HepG2 (cell line): Measurements from ENCODE around the gene HCN4. TPM values are rescaled to one million over a fixed set of nuclear protein-coding genes. Genes with fewer than 3 reads are reported as not detected.

ENCODE experiments used
- ATAC-seq: fragments of 200-7000 bp; cut with Tn5 transposase; 3 replicates; pipeline ENCODE4 v1.9.1; 2020; ENCODE audit warnings: mild to moderate bottlenecking, moderate library complexity
- BruUV-seq: library from RNA; stranded (reverse); fragments of 400-500 nt; replicated peaks from 2 replicates; lab custom pipeline; 2021; lab: Mats Ljungman, UMichigan
- CTCF ChIA-PET: fragments of 300-600 bp; formaldehyde crosslinking; extraction: SDS; loops from one replicate; lab custom pipeline; 2021; ENCODE audit warnings: low total read pairs, inconsistent platforms, low intra/inter-chr PET ratio; lab: Yijun Ruan, JAX
- POLR2A ChIA-PET: fragments of 350-600 bp; sonication (Branson Sonifier 250); formaldehyde crosslinking; loops from one replicate; lab custom pipeline; 2020; ENCODE audit warnings: antibody characterized with exemption, inconsistent platforms; lab: Yijun Ruan, JAX
- DNase-seq: peaks from one replicate; pipeline ENCODE4 v3.0.0-alpha.2; 2015; ENCODE audit warnings: low spot score
- FAIRE-seq: peaks from 3 replicates; lab custom pipeline; 2011; peaks lifted over from hg19 to GRCh38; lab: Jason Lieb, UNC
- H2AFZ ChIP-seq: one replicate; pipeline ENCODE4 v1.6.1; 2011; ENCODE audit warnings: low read length, inconsistent platforms
- H3K27ac ChIP-seq: fragments of 300-600 bp; 3 replicates; pipeline ENCODE4 v1.8.0; 2011; ENCODE audit warnings: mixed run types, mild to moderate bottlenecking, mixed read lengths, low read length, inconsistent platforms; ENCODE audit not compliant: insufficient read depth; ENCODE audit errors: extremely low read length
- H3K27me3 ChIP-seq, 2 experiments: fragments of 200-600 bp in 1 of 2; 2 replicates in 1 of 2; 3 replicates in 1 of 2; pipeline versions ENCODE4 v1.6.0 to v1.8.0; 2011; ENCODE audit warnings: low read length in 2 of 2, mild to moderate bottlenecking in 2 of 2, moderate library complexity in 2 of 2, inconsistent platforms in 1 of 2; ENCODE audit not compliant: insufficient read depth in 2 of 2, control insufficient read depth in 1 of 2
- H3K36me3 ChIP-seq, 2 experiments: fragments of 200-600 bp in 1 of 2; replicated peaks in 1 of 2; 2 replicates in 1 of 2; 3 replicates in 1 of 2; pipeline versions ENCODE4 v1.5.1 to v1.8.0; 2011; ENCODE audit warnings: low read length in 2 of 2, inconsistent platforms in 1 of 2; ENCODE audit not compliant: insufficient read depth in 2 of 2, control insufficient read depth in 1 of 2
- H3K4me1 ChIP-seq: 2 replicates; pipeline ENCODE4 v1.5.1; 2012; ENCODE audit warnings: low read length, inconsistent platforms; ENCODE audit not compliant: insufficient read depth
- H3K4me2 ChIP-seq: 2 replicates; pipeline ENCODE4 v1.6.0; 2011; ENCODE audit warnings: low read depth, low read length, inconsistent platforms
- H3K4me3 ChIP-seq, 3 experiments: fragments of 200-600 bp in 1 of 3; sonication (generic), shearing (Covaris generic) in 1 of 3; replicated peaks in 1 of 3; 2 replicates each; pipeline ENCODE4 v1.5.1; 2011 to 2016; ENCODE audit warnings: low read length in 3 of 3, inconsistent platforms in 2 of 3, low read depth in 2 of 3, mild to moderate bottlenecking in 2 of 3, control low read depth in 1 of 3, mixed read lengths in 1 of 3; ENCODE audit not compliant: insufficient read depth in 1 of 3
- H3K79me2 ChIP-seq: one replicate; pipeline ENCODE4 v1.6.1; 2011; ENCODE audit warnings: low read length, inconsistent platforms; ENCODE audit not compliant: insufficient read depth
- H3K9ac ChIP-seq: 2 replicates; pipeline ENCODE4 v1.6.0; 2011; ENCODE audit warnings: mild to moderate bottlenecking, low read depth, low read length, inconsistent platforms; ENCODE audit not compliant: insufficient read depth
- H3K9me3 ChIP-seq: 2 replicates; pipeline ENCODE4 v1.5.1; 2012; ENCODE audit warnings: mild to moderate bottlenecking, low read length
- H4K20me1 ChIP-seq: 2 replicates; pipeline ENCODE4 v1.6.0; 2011; ENCODE audit warnings: inconsistent platforms, mild to moderate bottlenecking, low read length, moderate library complexity; ENCODE audit not compliant: insufficient read depth
- HNF4A ChIP-seq: sonication (generic); formaldehyde crosslinking; IDR thresholded peaks from 2 replicates; pipeline ENCODE4 v1.4.0; 2020; ENCODE audit warnings: missing genetic modification reagents
- MAFF ChIP-seq: IDR thresholded peaks from 2 replicates; pipeline ENCODE4 v1.6.1; 2011; ENCODE audit warnings: low read depth, low read length, improper control_type of control experiment
- MAFK ChIP-seq, 2 experiments: IDR thresholded peaks in 1 of 2; conservative IDR thresholded peaks in 1 of 2; 2 replicates each; pipeline ENCODE4 v1.6.1; 2011; ENCODE audit warnings: improper control_type of control experiment in 2 of 2, low read length in 2 of 2
- MTA3 ChIP-seq: sonication (generic); formaldehyde crosslinking; IDR thresholded peaks from 2 replicates; pipeline ENCODE4 v1.4.0; 2020; ENCODE audit warnings: missing genetic modification reagents
- NFE2L2 ChIP-seq: fragments of 150-350 bp; IDR thresholded peaks from 2 replicates; pipeline ENCODE4 v1.6.1; 2014; ENCODE audit warnings: low read length
- WGBS: methylation state at CpG from one replicate; pipeline ENCODE4 v1.1.6; 2017; ENCODE audit warnings: low lambda C conversion rate; 5-methylcytosine and 5-hydroxymethylcytosine counted together
- in situ Hi-C: cut with HindIII; loops from 2 replicates; pipeline ENCODE4 v1.10.0; 2017; ENCODE audit warnings: low pct_unique_long_range_greater_than_20kb; ENCODE audit not compliant: extremely low pct_ligation_motif_present
- intact Hi-C: fragments of 100-400 bp; cut with micrococcal nuclease; formaldehyde crosslinking; loops from one replicate; pipeline ENCODE4 v1.10.0; 2022; ENCODE audit not compliant: unreplicated experiment
- polyA plus RNA-seq, 8 experiments: library from polyadenylated mRNA; depleted of rRNA in 3 of 8; stranded (reverse) in 7 of 8; unstranded in 1 of 8; fragments of >200 nt; fragmentation: Illumina TruSeq in 4 of 8; extraction: Trizol in 4 of 8; gene quantifications; 2 replicates each; pipeline versions ENCODE4 v1.2.1 to v1.2.3, GENCODE V29; 2011 to 2016; ENCODE audit warnings: low read depth in 4 of 8, missing spikeins in 1 of 8, mixed read lengths in 1 of 8; ENCODE audit not compliant: insufficient read depth in 1 of 8
- total RNA-seq, 5 experiments: library from RNA; depleted of rRNA; stranded (reverse); fragments of >200 nt; fragmentation: Illumina TruSeq; extraction: Trizol; gene quantifications; 2 replicates each; pipeline ENCODE4 v1.2.3, GENCODE V29; 2016; ENCODE audit warnings: low read depth in 1 of 5

Gene HCN4
- total and polyA plus RNA-seq, 2 of the 13 experiments (the other 11 are each of a cell fraction or from before 2014, with no cell fraction given) = not detected

DNA sequence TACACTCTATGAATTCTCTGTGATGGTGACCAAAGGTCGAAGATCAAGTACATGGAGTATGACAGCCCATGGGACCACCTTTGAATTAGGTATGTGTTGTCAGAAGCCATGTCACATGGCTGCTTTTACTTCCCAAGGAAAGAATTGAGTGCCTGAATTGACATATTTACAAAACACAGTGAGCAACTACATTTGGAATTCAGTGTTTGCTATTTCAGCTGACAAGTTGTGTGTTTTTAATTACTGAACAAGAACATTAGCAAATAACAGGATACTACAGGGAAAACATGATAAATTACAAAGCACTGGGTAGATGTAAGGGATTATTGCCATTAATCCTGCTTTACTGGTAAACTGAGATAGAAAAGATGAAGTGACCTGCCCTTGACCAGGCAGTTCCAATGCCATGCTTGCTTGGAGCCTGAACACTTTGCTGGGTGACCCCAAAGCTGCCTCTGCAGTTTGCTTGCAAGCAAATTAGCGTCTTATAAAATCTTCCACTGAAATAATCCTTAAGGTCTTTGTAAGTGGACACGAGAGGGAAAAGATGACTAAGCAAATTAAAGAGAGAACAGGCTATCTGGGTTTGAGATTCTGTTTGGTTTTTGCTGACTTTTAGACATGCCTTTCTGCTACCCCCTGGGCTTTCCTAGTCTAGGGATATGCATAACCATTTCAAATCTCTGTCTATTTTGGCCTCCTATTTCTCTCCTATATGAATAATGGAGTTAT lies 98.2 kb downstream of the HCN4 start:
- H3K27me3 ChIP-seq = no peaks in the 10 kb centered on the region
- H3K4me3 ChIP-seq = no peak overlapping the region
- H3K79me2 ChIP-seq = no peaks in the 10 kb centered on the region
- TF ChIP-seq MAFF (peak; percentile 92), HNF4A (CRISPR knock-in tag) (peak; percentile 20; the same call in 1 of the 2 replicates), MTA3 (CRISPR knock-in tag) (no peak), NFE2L2 (peak; percentile 82), MAFK (conservative IDR thresholded peaks at IDR 0.05 in 1 of 2, IDR thresholded peaks at IDR 0.05 in 1 of 2; ENCODE audit: low read length in 2 of 2) (peak; percentile 91 to 95)
- CTCF ChIA-PET = interaction anchor here (1.2 kb wide), 1 partner anchor 30 kb away, joined by 3 read pairs; no protein-coding TSS in a partner anchor
- H3K9ac ChIP-seq = no peak overlapping the region
- H3K36me3 ChIP-seq = no peaks in the 10 kb centered on the region; a peak in 1 of 5 replicates
- H3K27ac ChIP-seq = peak overlapping the region; percentile 5
- in situ Hi-C loops = no loop called here
- intact Hi-C loops = no loop called here
- H3K9me3 ChIP-seq = no peaks in the 10 kb centered on the region
- H2AFZ ChIP-seq = no peak overlapping the region
- DNase-seq = peak; percentile 20
- H3K4me1 ChIP-seq = peaks cover 20% of the 10 kb centered on the region
- H3K4me2 ChIP-seq = no peak overlapping the region; the same call in 1 of the 2 replicates
- POLR2A ChIA-PET = no interaction called here
- WGBS = 87% methylated on average over 3 of the region's 3 CpGs
- no peak; the same call in 2 of the 3 replicates for ATAC-seq
- H4K20me1 ChIP-seq = no peaks in the 10 kb centered on the region
- no TSS peak for BruUV-seq
- FAIRE-seq = peak; percentile 12

Other genes with a start within 250 kb of the HCN4 start
- not detected in 2 replicates for gene REC114, start 74.2 kb upstream of the HCN4 start, total RNA-seq (2016; rRNA removed; fragmentation: Illumina TruSeq; extraction: Trizol)
- gene REC114, start 74.2 kb upstream of the HCN4 start, polyA plus RNA-seq (2011; rRNA removed) = not detected in 2 replicates